Neural progenitor cell (in vitro differentiated cells): ENCODE results near the gene ACKR3. TPM values are rescaled to one million over a fixed set of nuclear protein-coding genes. Genes with fewer than 3 reads are reported as not detected.

Experiments
- DNase-seq: peaks from one replicate; pipeline ENCODE4 v3.0.0-alpha.2; 2016; ENCODE audit warnings: low spot score
- H2AFZ ChIP-seq: fragments of 200-600 bp; sonication (generic); replicated peaks from 2 replicates; pipeline ENCODE4 v1.6.1; 2016; ENCODE audit warnings: antibody characterized with exemption
- H3F3A ChIP-seq: fragments of 200-600 bp; sonication (generic); 2 replicates; pipeline ENCODE4 v1.6.1; 2016; ENCODE audit warnings: antibody characterized with exemption, low read depth
- H3K27ac ChIP-seq: fragments of 200-600 bp; sonication (generic); 2 replicates; pipeline ENCODE4 v1.5.1; 2016; ENCODE audit warnings: mild to moderate bottlenecking
- H3K27me3 ChIP-seq: fragments of 200-600 bp; sonication (generic); 2 replicates; pipeline ENCODE4 v1.6.1; 2016; ENCODE audit warnings: mild to moderate bottlenecking, moderate library complexity
- H3K36me3 ChIP-seq: fragments of 200-600 bp; sonication (generic); 2 replicates; pipeline ENCODE4 v1.5.1; 2016
- H3K4me1 ChIP-seq: fragments of 200-600 bp; sonication (generic); 2 replicates; pipeline ENCODE4 v1.6.1; 2016; ENCODE audit warnings: mixed run types
- H3K4me2 ChIP-seq: fragments of 200-600 bp; sonication (generic); 2 replicates; pipeline ENCODE4 v1.6.1; 2016
- H3K4me3 ChIP-seq: fragments of 200-600 bp; sonication (generic); 2 replicates; pipeline ENCODE4 v1.5.1; 2016
- H3K79me2 ChIP-seq: fragments of 200-600 bp; sonication (generic); 2 replicates; pipeline ENCODE4 v1.6.1; 2016; ENCODE audit warnings: low read depth
- H3K9ac ChIP-seq: fragments of 200-600 bp; sonication (generic); 2 replicates; pipeline ENCODE4 v1.6.1; 2016
- H3K9me3 ChIP-seq: fragments of 200-600 bp; sonication (generic); 2 replicates; pipeline ENCODE4 v1.5.1; 2016; ENCODE audit warnings: low read depth
- H4K20me1 ChIP-seq: fragments of 200-600 bp; sonication (generic); 2 replicates; pipeline ENCODE4 v1.6.1; 2016; ENCODE audit warnings: low read depth
- H3K27ac Mint-ChIP-seq: 3 replicates; pipeline ENCODE4 v1.8.0; 2021; ENCODE audit warnings: mixed read lengths
- H3K27me3 Mint-ChIP-seq: 2 replicates; pipeline ENCODE4 v1.8.0; 2022; ENCODE audit warnings: low read depth, mild to moderate bottlenecking, inconsistent platforms, moderate library complexity, mixed read lengths; ENCODE audit not compliant: insufficient read depth
- H3K36me3 Mint-ChIP-seq: 3 replicates; pipeline ENCODE4 v1.8.0; 2021; ENCODE audit warnings: mixed read lengths
- H3K4me1 Mint-ChIP-seq: 3 replicates; pipeline ENCODE4 v1.8.0; 2021; ENCODE audit warnings: mixed read lengths
- H3K4me3 Mint-ChIP-seq: 3 replicates; pipeline ENCODE4 v1.8.0; 2021; ENCODE audit warnings: mild to moderate bottlenecking, moderate library complexity, mixed read lengths
- H3K9me3 Mint-ChIP-seq: 3 replicates; pipeline ENCODE4 v1.8.0; 2020; ENCODE audit warnings: mixed read lengths
- EZH2 ChIP-seq: fragments of 200-600 bp; sonication (generic); IDR thresholded peaks from 2 replicates; pipeline ENCODE4 v1.6.1; 2017; ENCODE audit warnings: antibody characterized with exemption, mild to moderate bottlenecking, moderate library complexity
- EZH2phosphoT487 ChIP-seq: fragments of 200-600 bp; sonication (generic); IDR thresholded peaks from 2 replicates; pipeline ENCODE4 v1.6.1; 2017; ENCODE audit warnings: antibody characterized with exemption
- total RNA-seq: library from RNA; depleted of rRNA; stranded (reverse); fragments of >200 nt; gene quantifications from 2 replicates; pipeline ENCODE4 v1.2.3, GENCODE V29; 2015; ENCODE audit warnings: low replicate concordance
- TF ChIP-seq, protein P1 (sequence below): fragments of 200-600 bp; sonication (generic); IDR thresholded peaks from 2 replicates; pipeline ENCODE4 v1.5.1; 2017; ENCODE audit warnings: antibody characterized with exemption, mild to moderate bottlenecking

Gene ACKR3
- total RNA-seq, 1 donor from 2014 or later: 1.6 TPM

DNA sequence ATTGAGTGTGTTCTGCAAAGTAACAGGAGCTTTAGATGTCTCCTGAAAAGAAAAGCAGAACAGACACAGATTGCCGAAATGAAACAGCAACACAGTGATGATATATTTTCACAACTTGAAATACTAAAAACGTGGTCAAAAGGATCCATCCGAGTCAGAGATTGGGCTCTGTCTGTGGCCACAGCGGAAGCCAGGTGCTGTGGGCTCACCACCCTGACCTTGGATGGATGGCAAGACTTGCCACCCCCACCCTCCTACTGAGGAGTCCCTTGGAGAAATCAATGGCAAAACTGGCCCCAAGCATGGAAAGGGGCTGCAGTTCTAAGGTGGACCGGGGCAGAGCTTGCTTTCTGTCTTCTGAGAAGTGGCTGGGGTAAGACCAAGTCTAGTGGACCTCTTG, 31.4 kb upstream of the ACKR3 start:
- H3K9me3 ChIP-seq: no peaks in the 10 kb centered on the region
- TF ChIP-seq EZH2 (no peak), EZH2phosphoT487 (no peak)
- TF ChIP-seq, protein P1, sequence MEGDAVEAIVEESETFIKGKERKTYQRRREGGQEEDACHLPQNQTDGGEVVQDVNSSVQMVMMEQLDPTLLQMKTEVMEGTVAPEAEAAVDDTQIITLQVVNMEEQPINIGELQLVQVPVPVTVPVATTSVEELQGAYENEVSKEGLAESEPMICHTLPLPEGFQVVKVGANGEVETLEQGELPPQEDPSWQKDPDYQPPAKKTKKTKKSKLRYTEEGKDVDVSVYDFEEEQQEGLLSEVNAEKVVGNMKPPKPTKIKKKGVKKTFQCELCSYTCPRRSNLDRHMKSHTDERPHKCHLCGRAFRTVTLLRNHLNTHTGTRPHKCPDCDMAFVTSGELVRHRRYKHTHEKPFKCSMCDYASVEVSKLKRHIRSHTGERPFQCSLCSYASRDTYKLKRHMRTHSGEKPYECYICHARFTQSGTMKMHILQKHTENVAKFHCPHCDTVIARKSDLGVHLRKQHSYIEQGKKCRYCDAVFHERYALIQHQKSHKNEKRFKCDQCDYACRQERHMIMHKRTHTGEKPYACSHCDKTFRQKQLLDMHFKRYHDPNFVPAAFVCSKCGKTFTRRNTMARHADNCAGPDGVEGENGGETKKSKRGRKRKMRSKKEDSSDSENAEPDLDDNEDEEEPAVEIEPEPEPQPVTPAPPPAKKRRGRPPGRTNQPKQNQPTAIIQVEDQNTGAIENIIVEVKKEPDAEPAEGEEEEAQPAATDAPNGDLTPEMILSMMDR: no peak
- H3K27ac Mint-ChIP-seq: no peak overlapping the region
- H3K36me3 ChIP-seq: no peaks in the 10 kb centered on the region
- H3K4me1 ChIP-seq: no peaks in the 10 kb centered on the region
- H3K36me3 Mint-ChIP-seq: no peaks in the 10 kb centered on the region
- H2AFZ ChIP-seq: no peak overlapping the region
- no peak overlapping the region for H3K4me2 ChIP-seq
- H3K27me3 ChIP-seq: no peaks in the 10 kb centered on the region
- H3K27me3 Mint-ChIP-seq: peaks cover 8% of the 10 kb centered on the region
- H3K9ac ChIP-seq: no peak overlapping the region
- no peak overlapping the region for H3K4me3 Mint-ChIP-seq
- H3K4me1 Mint-ChIP-seq: peaks cover 22% of the 10 kb centered on the region
- no peaks in the 10 kb centered on the region for H3K79me2 ChIP-seq
- no peak overlapping the region for H3K4me3 ChIP-seq
- H3K9me3 Mint-ChIP-seq: no peaks in the 10 kb centered on the region
- H3F3A ChIP-seq: no peaks in the 10 kb centered on the region
- no peaks in the 10 kb centered on the region for H4K20me1 ChIP-seq
- DNase-seq: no peak
- no peak overlapping the region for H3K27ac ChIP-seq

DNA sequence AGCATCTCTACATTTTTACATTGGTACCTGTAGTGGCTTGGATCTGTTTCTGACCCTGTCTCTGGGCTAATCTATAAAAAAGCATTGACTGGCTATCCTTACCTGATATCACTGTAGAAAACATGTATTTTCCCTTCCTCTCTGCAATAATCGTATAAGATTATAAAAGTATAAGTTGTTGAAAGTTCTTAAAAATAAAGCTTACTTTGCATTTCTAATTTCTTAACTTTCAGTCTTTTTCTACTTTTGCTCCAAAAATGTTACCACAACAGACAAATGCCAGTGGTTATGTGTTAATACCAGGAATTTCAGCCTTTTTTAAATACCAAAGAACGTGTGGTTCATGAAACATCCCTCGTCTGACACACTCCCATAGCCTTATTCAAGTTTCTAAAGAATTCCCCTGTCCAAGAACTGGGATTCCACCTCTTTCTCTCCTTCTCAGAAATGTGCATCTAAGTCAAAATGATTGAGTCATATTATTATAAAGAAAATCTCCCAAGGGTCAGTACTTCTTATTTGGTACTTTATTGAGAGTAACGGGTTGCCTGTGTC, 28.5 kb upstream of the ACKR3 start:
- Mint-ChIP-seq H3K27ac (no peak overlapping the region), H3K36me3 (no peaks in the 10 kb centered on the region), H3K27me3 (peaks cover 3% of the 10 kb centered on the region), H3K4me1 (peaks cover 20% of the 10 kb centered on the region), H3K9me3 (no peaks in the 10 kb centered on the region), H3K4me3 (no peak overlapping the region)
- TF ChIP-seq, protein P1: no peak
- no peak for TF ChIP-seq EZH2
- no peak for TF ChIP-seq EZH2phosphoT487
- no peak overlapping the region for H3K4me3 ChIP-seq
- H3K79me2 ChIP-seq: no peaks in the 10 kb centered on the region
- H3F3A ChIP-seq: no peaks in the 10 kb centered on the region
- H3K4me1 ChIP-seq: no peaks in the 10 kb centered on the region
- no peaks in the 10 kb centered on the region for H4K20me1 ChIP-seq
- no peak overlapping the region for H3K27ac ChIP-seq
- no peaks in the 10 kb centered on the region for H3K36me3 ChIP-seq
- no peak for DNase-seq
- no peaks in the 10 kb centered on the region for H3K27me3 ChIP-seq
- no peak overlapping the region for H3K4me2 ChIP-seq
- H3K9ac ChIP-seq: no peak overlapping the region
- H3K9me3 ChIP-seq: no peaks in the 10 kb centered on the region
- no peak overlapping the region for H2AFZ ChIP-seq

DNA sequence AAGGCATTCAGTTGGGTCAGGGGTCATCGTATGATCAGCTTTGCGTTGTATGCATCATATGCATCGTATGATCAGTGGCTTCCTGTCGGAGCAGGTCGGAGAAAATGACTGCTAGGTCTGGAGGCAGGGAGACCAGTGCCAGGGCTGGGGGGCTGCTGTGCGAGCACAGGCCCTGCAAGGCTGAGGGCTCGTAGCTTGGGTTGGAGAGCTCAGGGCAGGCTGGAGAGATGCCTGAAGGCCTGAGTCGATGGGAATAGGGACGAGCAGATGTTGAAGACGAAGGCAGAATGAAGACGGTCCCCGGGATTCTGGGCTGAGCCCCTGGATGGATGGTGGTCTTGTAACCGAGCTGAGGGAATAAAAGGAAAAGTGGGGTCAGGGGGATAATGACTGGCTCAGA, 25.3 kb upstream of the ACKR3 start:
- Histone ChIP-seq H3K27ac (no peak overlapping the region), H3K36me3 (no peaks in the 10 kb centered on the region), H3K79me2 (no peaks in the 10 kb centered on the region), H4K20me1 (no peaks in the 10 kb centered on the region), H2AFZ (no peak overlapping the region), H3K4me3 (no peak overlapping the region), H3F3A (no peaks in the 10 kb centered on the region), H3K4me2 (no peak overlapping the region), H3K9ac (no peak overlapping the region), H3K4me1 (no peaks in the 10 kb centered on the region), H3K9me3 (no peaks in the 10 kb centered on the region), H3K27me3 (no peaks in the 10 kb centered on the region)
- Mint-ChIP-seq H3K9me3 (peaks cover 9% of the 10 kb centered on the region), H3K4me1 (no peaks in the 10 kb centered on the region), H3K27ac (peak overlapping the region; percentile 16), H3K36me3 (no peaks in the 10 kb centered on the region), H3K4me3 (no peak overlapping the region), H3K27me3 (peaks cover 10% of the 10 kb centered on the region)
- no peak for DNase-seq
- no peak for TF ChIP-seq EZH2
- no peak for TF ChIP-seq EZH2phosphoT487
- TF ChIP-seq, protein P1: no peak
